ENCODE measurements around the gene SERPINB11.
"Not testable (repeated sequence)": the region's sequence is repeated elsewhere in the genome, so short reads cannot be mapped to it uniquely, and the experiment has no call there.

Gene SERPINB11, protein sequence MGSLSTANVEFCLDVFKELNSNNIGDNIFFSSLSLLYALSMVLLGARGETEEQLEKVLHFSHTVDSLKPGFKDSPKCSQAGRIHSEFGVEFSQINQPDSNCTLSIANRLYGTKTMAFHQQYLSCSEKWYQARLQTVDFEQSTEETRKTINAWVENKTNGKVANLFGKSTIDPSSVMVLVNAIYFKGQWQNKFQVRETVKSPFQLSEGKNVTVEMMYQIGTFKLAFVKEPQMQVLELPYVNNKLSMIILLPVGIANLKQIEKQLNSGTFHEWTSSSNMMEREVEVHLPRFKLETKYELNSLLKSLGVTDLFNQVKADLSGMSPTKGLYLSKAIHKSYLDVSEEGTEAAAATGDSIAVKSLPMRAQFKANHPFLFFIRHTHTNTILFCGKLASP

DNA sequence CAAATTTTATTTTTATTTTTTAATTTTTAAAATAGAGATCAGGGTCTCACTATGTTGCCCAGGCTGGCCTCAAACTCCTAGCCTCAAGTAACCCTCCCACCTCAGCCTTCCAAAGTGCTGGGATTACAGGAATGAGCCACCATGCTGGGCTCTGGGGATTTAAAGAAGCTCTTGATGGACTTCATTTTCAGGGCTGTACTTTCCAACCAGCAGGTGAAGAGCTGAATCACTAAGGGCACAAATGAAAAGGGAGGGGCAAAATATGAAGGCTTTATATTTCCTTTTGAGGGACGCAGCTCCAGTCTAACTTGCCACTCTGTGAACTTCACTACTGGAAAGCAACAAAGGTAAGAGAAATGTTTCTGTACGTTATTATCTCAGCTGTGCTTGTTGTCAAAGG is at the start of gene SERPINB11:
Gene SERPINB11 (plus strand): TSS at position 301 of the 400 bp plus-strand sequence. CDS start 7,234 bp downstream, outside the sequence.
- no peak for DNase-seq

GRCh38 chr18:63658920-63659319 is 43.8 kb upstream of the SERPINB11 start:
- not testable (repeated sequence) for DNase-seq

DNA sequence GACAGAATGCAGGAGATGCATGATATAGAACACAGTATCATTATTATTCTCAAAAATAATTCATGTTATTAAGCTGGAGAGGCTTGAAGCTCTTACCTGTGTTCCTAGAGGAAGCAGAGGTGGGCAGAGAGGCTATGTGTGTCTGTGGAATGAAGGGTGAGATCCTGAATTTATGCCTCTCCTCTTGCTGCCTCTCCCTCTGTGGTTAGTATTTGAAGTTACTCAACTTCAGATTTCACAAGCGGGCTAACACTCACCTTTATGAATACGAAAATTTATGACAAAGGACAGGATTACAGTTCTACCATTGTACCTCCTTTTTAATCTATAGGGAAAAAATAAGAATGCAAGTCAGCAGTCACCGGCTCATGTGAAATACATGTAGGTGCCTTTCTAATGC is 41.0 kb upstream of the SERPINB11 start, which contains the start of gene SERPINB3:
Gene SERPINB3 (minus strand): TSS at position 144 of the 400 bp plus-strand sequence. CDS start 677 bp downstream, outside the sequence.
- not testable (repeated sequence) for DNase-seq

DNA sequence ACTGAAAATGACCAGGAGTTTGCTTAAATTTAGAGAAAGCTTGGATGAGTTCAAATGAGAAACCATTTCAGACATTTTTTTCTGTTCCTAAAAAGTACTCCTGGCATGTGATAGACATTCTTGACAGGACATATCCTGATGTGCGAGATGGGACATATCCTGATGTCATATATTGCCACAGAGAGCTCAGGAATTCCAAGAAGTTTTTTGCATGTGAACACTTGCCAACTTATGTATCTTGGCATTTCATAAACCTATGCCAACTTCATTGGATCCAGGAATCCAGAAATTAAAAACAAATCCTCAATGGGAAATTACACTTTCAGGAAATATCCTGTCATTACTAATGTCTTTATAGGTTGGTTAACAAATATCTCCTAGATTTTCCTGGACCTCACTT is 38.2 kb upstream of the SERPINB11 start:
- DNase-seq = no peak

DNA sequence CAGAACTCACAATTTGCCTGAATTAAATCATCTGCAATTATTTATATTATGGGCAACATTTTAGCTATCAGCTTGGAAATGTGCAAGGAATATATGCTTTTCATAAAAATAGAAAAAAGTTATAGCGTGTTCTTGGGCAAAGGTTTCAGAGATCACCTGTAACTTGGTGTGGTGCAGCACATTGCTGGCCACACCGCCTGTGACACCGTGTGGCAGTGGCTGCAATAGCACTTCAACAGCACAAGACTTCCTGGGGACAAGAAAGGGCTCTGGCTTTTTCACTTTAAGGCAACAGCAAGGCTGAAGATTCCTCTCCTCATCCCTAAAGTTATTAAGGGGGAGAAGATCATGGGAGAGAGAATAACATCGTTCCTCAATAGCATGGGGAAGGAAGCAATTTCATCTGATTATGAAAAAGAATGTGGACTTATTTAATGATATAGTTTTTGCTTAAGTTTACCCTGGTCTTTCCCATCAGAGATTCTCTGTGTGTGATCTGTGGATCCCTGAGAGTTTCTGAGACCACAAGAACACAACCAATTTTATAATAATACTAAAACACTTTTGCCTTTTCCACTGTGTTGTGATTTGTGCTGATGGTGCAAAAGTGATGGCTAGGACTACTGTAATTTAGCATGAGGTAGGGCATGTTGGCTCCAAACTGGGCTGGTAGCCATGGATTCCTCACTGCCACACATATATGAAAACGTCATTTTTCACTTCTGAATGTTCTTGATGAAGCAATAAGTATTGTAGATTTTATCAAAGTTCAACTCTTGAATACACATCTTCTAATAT is 26.0 kb upstream of the SERPINB11 start:
- DNase-seq = no peak

DNA sequence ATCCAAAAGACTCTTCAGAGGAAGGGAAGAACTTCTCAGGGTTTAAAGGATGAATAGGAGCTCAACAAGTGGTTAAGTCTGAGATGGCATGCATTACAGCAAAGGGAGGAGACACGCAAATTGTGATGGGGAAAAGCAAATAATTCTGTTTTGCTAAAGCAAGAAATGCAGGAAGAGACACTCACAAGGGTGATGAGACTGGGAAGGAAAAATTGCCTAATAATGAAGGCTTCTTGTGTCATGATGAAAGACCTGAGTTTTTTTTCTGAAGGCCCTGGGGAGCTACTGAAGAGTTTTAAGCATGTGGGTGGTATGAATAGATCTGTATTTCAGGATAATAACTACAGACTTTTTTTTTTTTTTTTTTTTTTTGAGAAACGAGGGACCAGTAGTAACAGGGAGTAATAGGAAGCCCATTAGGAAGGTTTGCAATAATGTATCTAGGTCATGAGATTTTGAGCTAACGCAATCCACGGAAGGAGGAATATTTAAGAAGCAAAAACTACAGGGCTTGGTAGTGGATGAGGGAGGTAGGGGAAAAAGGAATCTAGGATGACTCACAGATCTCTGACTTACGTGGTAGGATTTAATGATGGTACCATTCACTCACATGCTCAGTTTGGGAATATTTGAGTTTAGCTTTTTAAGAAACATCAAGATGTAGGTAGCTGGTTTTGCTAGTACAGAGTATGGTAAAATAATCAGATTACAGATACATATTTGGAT is 25.1 kb upstream of the SERPINB11 start:
- DNase-seq = no peak

DNA sequence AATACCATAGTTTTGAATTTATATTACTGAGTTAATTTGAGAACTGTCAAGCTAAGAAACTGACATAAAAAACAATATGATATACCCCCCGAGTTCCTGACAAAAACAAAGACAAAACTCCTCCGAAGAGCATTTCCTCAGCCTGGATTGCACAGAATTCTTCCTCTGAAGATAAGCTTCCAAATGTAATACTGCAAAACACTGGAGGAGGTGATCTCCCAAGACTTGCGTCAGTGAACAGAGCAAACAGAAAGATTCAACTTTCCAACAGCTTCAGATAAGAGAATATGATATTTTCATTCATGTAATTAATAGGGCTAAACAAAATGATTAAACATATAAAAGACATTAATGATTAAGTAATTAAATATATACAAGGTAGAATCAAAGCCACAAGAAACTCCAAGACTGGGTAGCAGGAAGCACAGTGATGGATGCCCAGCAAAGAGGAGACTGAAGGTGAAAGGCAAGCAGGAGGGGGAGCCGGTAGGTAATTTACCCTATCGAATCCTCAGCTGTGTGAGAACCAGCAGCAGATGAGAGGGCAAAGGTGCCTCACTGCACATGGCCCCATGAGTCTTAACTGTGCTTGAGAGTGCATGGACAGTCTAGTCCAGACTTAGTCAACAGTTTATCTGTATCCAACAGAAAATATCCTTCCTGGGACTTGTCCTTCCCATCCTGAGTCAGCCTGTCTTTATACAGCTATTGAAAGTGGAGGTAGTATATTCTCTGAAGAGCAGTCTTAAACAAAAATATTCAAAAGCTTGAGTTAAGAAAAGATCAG is 22.7 kb upstream of the SERPINB11 start:
- no peak for DNase-seq

- DNase-seq = no peak
These were observed 21.1 kb upstream of the SERPINB11 start for GRCh38 chr18:63681449-63682340.

- no peak for DNase-seq
These were observed 19.6 kb upstream of the SERPINB11 start for GRCh38 chr18:63683152-63683551.

DNA sequence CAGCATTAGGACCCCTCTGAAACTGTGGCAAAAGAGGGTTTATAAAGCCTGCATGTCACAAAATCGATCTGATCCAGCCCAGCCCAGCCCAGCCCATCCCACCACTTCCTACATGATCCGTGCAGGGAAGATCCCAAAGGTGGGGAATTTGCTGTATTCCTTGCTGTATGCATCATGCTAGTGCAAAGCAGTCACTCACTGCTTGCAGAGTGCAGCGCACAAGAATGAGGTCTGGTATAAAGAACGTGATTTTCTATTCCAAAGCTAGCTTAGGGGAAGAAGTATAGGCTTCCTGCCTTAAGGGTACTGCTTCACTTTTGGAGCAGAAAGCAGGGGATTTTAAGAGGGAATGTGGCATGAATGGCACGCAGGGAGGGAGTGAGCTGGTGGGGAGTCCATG is 18.9 kb upstream of the SERPINB11 start:
- DNase-seq = no peak

- DNase-seq = no peak
These were observed 18.0 kb upstream of the SERPINB11 start for GRCh38 chr18:63684718-63685117.

DNA sequence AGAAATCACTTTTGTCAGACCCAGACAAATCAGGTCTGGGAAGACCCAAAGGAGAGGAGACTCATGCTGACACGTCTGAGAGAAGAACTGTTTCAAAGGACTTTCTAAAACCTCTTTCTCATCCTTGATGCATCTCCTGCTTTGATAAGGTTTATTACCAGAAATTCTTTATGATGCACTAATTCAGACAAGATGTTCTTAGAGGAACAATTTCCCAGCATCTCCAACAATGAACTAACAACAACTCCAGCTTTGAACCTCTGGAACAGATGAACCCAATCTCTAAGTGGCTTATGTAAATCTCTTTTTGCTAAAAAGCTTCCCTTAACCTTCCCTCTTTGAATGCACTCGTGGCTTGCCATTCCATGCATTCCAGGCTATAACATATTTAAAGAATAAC is 15.9 kb upstream of the SERPINB11 start:
- DNase-seq = no peak

DNA sequence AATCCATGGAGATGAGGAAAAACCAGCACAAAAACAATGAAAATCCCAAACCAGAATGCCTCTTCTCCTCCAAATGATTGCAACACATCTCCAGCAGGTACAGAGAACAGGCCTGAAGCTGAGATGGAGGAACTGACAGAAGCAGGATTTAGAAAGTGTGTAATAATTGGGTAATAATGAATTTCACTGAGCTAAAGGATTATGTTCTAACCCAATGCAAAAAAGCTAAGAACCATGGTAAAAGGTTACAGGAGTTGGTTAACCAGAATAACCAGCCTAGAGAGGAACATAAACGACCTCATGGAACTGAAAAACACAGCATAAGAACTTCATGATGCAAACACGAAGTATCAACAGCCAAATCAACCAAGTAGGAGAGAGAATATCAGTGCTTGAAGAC is 13.7 kb upstream of the SERPINB11 start:
- no peak for DNase-seq

- DNase-seq = no peak
These were observed 5.6 kb upstream of the SERPINB11 start for GRCh38 chr18:63697097-63697660.

- DNase-seq = no peak
These were observed 2.3 kb upstream of the SERPINB11 start for GRCh38 chr18:63700501-63700900.

- DNase-seq = no peak
These were observed 808 bp upstream of the SERPINB11 start for GRCh38 chr18:63701952-63702351.

GRCh38 chr18:63705401-63705800 is 2.6 kb downstream of the SERPINB11 start:
- no peak for DNase-seq

DNA sequence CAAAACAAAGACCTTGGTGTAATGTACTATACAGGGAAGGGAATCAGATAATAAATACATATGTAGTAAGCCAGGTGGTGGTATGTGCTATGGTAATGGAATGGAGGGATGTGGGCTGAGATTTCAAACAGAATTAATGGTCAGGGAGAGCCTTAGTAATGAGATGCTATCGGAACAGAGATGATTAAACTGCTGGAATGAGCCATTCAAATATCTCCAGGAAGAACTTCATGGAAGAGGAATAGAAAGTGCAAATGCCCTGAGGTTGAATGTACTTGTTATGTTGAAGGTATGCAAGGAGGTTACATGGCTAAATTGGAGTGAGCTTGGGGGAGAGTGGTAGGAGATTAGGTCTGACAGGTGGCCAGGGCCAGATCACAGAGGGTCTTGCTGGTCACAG is 5.1 kb downstream of the SERPINB11 start:
- DNase-seq = no peak

GRCh38 chr18:63708650-63709049 is 5.9 kb downstream of the SERPINB11 start:
- no peak for DNase-seq

- DNase-seq = no peak
These were observed 23.1 kb downstream of the SERPINB11 start for GRCh38 chr18:63725682-63726480.

Measured in stimulated activated CD4-positive, alpha-beta T cell treated with anti-CD3 and anti-CD28 coated beads, Interleukin-1b, Interleukin-23, amount 100 ng/mL, for 48 hours (primary cell).